ENCODE results near the gene MMP2.

The MMP2 gene

DNA sequence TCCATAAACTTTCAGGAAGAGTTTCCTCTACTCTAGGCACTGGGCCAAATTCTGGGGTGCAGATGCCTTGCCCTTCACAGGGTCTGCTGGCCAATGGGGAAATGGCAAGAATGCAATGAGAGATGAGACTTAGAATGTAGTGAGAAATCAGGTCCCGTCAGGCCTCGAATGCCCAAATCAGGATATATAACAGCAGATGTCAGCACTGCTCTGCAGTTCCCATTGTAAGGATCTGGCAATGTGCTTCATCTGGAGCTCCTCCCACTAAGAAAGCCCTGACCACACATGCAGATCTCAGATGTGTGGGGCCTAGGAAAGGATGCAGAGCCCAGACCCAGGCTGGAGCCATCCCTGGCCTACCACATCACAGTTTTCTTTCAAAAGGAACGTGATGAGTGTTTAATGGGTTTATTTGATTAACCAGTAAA is 16.0 kb downstream of the MMP2 start:
- DNase-seq (ENCODE audit: low read depth in 2 of 2), result no peak

- no peak for DNase-seq (ENCODE audit: low read depth in 2 of 2)
Measured at GRCh38 chr16:55495616-55496289, 16.8 kb downstream of the MMP2 start.

DNA sequence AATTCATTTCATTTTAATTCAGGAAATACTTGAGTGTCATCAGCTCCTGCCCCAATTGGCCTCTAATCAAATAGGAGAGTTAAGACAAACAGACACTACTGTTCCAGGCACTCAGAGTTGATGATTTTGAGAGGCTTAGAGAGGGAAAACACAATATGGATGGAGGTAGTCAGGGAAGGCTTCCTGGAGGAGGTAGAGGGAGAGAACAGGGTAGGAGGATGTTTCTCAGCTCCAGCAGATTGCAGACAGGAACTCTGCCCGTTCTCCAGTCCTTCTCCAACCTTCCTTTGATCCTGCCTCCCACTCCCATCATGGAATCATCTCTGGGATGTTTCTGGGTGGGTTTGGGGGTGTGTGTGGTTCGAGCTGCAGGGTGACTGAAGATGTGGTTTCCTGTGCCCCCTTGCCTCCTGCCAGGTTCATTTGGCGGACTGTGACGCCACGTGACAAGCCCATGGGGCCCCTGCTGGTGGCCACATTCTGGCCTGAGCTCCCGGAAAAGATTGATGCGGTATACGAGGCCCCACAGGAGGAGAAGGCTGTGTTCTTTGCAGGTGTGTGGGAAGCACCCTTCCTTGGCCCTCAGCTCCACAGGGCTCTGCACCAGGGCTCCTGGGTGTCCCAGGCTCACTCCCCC is 17.6 kb downstream of the MMP2 start:
- DNase-seq (ENCODE audit: low read depth in 2 of 2), result no peak

DNA sequence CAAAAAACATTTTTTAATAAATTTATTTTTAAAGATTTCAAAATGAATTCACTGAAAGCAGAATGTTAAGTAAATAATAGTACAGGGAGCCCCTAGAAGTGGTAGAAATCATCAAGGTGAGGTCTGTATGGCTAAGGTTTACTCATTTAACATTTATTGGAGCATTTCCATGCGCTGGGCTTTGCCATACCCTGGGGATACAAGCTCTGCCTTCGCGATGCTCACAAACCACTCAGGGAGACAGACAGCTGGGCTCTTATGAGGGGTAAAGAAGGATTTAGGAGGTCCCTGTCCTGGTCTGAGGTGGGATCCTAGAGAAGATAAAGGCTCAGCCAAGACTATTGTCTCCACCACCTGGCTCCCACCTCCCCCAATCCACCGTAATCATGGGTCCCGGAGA is 18.6 kb downstream of the MMP2 start:
- no peak for DNase-seq (ENCODE audit: low read depth in 2 of 2)

DNA sequence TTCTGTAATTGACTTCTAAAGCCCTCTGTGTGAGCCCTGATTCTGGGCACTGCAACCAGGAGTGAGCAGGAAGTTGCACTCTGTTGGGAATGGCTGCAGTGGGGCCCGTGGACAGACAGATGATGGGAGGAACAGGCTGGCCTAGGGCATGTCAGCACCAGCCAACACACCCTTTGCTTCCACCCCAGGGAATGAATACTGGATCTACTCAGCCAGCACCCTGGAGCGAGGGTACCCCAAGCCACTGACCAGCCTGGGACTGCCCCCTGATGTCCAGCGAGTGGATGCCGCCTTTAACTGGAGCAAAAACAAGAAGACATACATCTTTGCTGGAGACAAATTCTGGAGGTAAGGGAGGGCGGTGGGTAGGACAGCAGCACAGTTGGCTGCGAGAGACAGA is 19.1 kb downstream of the MMP2 start:
- no peak for DNase-seq (ENCODE audit: low read depth in 2 of 2)

DNA sequence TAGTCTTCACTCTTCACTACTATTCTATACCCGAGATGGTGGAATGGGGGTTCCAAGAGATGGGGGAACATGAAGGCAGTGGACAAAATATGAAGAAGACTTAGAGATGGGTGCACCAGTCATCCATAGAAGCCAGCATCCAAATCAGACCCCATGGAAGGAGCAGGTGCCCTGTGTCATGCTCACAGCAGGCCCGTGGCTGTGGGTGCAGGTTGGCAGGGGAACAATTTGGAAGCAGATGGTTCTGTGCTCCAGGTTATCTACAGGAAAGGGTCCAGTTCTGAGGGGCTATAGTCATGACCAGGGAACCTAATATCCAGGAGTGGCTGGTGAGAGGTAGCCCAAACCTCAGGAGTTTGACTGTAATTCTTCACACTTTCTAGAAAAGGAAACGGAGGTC is 20.3 kb downstream of the MMP2 start:
- no peak for DNase-seq (ENCODE audit: low read depth in 2 of 2)

- DNase-seq (ENCODE audit: low read depth in 2 of 2), result no peak
Measured at GRCh38 chr16:55499951-55500529, 21.0 kb downstream of the MMP2 start.

GRCh38 chr16:55500530-55501011 is 21.6 kb downstream of the MMP2 start:
- no peak for DNase-seq (ENCODE audit: low read depth in 2 of 2)

GRCh38 chr16:55501549-55502322 is 22.7 kb downstream of the MMP2 start:
- no peak for DNase-seq (ENCODE audit: low read depth in 2 of 2)

GRCh38 chr16:55502801-55503366 is 23.9 kb downstream of the MMP2 start:
- DNase-seq (ENCODE audit: low read depth in 2 of 2), result no peak

GRCh38 chr16:55503726-55504550 is 24.9 kb downstream of the MMP2 start:
- no peak for DNase-seq (ENCODE audit: low read depth in 2 of 2)

GRCh38 chr16:55505333-55506015 is 26.5 kb downstream of the MMP2 start:
- DNase-seq (ENCODE audit: low read depth in 2 of 2), result no peak

GRCh38 chr16:55506083-55506482 is 27.1 kb downstream of the MMP2 start:
- DNase-seq (ENCODE audit: low read depth in 2 of 2), result no peak

DNA sequence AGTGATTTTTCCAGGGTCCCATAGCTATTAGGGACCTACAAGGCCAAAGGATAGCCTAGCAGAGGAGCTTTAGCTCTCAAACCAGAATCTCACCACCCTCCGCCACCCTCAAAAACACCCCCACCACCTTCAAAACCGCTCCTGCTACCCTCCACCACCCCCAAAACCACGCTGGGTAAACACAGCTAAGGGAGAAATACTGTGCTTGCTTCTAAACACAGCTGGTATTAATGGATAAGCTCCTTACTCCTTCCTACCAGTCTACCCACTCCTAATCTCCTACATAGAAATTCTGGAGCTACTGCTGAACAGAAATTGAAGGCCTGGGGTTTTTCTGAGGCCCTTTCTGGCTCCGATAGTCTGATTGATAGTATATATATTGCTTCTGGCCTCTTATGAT is 27.7 kb downstream of the MMP2 start:
- no peak for DNase-seq (ENCODE audit: low read depth in 2 of 2)

DNA sequence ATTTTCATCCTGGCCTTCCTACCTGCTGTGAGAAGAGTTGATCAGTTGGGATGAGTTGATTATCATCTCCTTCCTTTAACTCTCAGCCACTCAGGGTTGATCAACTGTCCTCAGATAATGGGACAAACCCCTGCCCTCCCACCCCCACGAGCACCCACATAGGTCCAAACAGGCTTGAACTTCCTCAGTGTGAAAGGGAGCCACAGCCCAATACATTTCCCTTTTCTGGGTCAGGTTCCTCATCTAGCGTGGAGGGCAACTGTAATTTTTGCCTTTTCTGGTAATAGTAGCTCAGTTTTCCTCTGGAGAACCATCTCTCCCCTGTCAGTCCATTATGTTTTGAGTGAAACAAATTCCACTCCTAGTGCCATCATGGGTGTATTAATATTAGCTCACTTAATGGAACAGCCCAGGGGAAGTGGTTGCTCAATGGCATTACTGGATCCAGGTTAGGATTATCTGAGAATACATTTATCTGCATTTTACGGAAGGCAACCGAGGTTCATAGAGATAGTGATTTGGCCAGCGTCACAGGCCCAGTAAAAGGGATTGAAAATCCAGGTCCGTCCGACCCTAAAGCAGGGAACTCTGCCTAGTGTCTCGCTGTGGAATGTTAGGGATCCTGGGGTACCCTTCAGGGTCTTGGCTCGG is 29.4 kb downstream of the MMP2 start:
- no peak for DNase-seq (ENCODE audit: low read depth in 2 of 2)

DNA sequence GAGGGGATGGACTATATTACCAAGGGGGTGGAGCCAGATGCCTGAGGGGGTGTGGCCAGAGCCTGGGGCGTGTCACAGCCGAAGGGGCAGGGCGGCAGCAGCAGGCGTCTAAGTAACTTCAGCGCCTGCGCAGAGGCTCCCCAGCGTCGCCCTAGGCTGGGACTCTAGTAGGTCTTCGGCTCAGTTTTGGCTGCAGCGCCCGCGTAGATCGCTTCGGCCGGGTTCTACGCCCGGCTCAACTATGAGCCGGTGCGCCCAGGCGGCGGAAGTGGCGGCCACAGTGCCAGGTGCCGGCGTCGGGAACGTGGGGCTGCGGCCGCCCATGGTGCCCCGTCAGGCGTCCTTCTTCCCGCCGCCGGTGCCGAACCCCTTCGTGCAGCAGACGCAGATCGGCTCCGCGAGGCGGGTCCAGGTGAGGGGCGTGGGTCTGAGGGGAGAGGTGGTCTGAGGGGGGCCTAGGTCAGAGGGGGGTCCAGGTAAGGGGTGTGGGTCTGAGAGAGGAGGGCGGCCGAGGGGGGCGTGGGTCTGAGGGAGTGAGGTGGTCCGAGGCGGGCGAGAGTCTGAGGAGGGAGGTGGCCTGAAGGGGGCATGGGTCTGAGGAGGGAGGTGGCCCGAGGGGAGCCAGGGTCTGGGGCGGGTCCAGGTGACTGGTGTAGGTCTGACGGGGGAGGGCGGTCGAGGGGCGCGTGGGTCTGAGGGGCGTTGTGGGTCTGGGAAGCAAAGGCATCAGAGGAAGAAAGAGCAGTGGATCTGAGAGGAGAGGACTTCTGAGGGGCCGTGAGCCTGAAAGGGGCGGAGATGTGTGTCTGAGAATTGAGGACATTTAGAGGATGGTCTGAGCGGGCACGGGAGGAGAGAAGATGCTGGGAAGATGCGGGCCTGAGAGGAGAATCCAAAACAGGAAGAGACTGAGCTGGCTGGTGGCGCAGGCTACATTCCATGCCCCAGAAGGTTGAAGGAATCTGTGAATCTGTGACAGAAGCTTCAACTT is 30.2 kb downstream of the MMP2 start, which contains the start of gene LPCAT2:
Gene LPCAT2 (plus strand): TSS at position 132 of the 991 bp plus-strand sequence. CDS start 110 bp downstream, at position 242.
- DNase-seq (ENCODE audit: low read depth in 2 of 2), result no peak

DNA sequence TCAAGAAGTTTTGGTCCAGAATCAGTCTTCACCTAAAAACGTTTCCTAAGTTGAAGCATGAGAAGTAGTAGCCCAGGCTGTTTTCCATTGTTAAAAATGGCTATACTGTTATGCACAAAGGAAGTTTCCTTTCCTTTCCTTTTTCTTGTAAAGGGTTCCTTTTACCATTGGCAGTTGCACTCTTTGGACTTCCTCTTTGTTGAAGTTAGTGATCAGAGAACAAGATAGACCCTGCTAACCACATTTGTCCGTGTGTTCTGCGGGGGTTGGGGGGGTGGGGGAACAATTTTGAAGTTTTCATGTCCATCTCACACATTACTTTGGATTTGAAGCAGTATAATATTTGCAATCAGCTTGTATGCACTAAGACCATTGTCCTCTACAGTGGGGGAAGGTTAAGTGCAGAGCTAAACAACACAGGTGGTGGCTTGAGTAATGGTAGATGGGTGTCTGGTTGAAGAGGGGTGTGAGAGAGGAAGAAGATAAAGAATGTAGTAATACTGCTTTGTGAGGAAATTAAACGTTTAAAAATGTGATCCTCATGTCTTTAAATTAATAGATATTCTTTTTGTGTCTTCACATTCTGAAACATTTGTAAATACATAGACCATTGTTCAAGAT is 31.3 kb downstream of the MMP2 start:
- no peak for DNase-seq (ENCODE audit: low read depth in 2 of 2)

DNA sequence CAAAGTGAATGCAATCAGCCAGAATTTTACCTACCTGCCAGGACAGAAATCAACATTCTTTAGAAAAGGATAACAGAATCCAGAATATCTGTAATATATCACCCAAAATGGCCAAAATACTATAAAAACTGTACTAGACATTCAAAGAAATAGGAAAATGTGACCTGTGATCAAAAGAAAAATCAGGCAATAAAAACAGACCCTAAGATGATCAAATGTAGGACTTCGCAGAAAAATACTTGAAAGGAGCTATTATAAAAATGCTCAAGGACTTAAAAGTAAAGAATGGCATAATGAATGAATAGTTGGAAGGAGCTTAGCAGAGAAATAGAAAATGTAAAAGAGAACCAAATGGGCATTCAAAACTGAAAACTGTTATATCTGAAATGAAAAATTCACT is 33.9 kb downstream of the MMP2 start:
- DNase-seq (ENCODE audit: low read depth in 2 of 2), result no peak
